ACC112 (cell line): ENCODE data around the gene ABHD13.
A peak's percentile ranks its signal among the peaks of the same experiment; 100 is the strongest.

Experiments
- H2AFZ ChIP-seq: fragments of 200-600 bp; sonication (generic); one replicate; pipeline ENCODE4 v1.6.0; 2017; ENCODE audit warnings: antibody characterized with exemption, low read length; ENCODE audit not compliant: unreplicated experiment
- H3K27ac ChIP-seq: fragments of 200-600 bp; sonication (generic); 2 replicates; pipeline ENCODE4 v1.5.1; 2014; ENCODE audit warnings: low read depth, mild to moderate bottlenecking, antibody characterized with exemption, low read length, moderate library complexity
- H3K27me3 ChIP-seq: fragments of 200-600 bp; sonication (generic); 2 replicates; pipeline ENCODE4 v1.6.1; 2014; ENCODE audit warnings: mild to moderate bottlenecking, antibody characterized with exemption, low read length, moderate library complexity, mixed read lengths; ENCODE audit not compliant: insufficient read depth
- H3K36me3 ChIP-seq: fragments of 200-600 bp; sonication (generic); 2 replicates; pipeline ENCODE4 v1.6.1; 2016; ENCODE audit warnings: mild to moderate bottlenecking, antibody characterized with exemption, low read length, moderate library complexity, mixed read lengths; ENCODE audit not compliant: insufficient read depth
- H3K4me1 ChIP-seq: fragments of 200-600 bp; sonication (generic); one replicate; pipeline ENCODE4 v1.6.1; 2016; ENCODE audit warnings: low read length, mixed read lengths; ENCODE audit not compliant: insufficient read depth, unreplicated experiment, control insufficient read depth
- H3K4me3 ChIP-seq: fragments of 200-600 bp; sonication (generic); 2 replicates; pipeline ENCODE4 v1.5.1; 2014; ENCODE audit warnings: mild to moderate bottlenecking, low read depth, low read length
- H3K79me2 ChIP-seq: fragments of 200-600 bp; sonication (generic); one replicate; pipeline ENCODE4 v1.6.0; 2016; ENCODE audit warnings: low read length; ENCODE audit not compliant: control insufficient read depth, unreplicated experiment, insufficient read depth

The ABHD13 gene

GRCh38 chr13:108218044-108218974 is at the start of gene ABHD13:
Gene ABHD13, plus strand, starts transcription at chr13:108218392. Its CDS starts 10,827 bp downstream, at chr13:108229219.
- H3K36me3 ChIP-seq: no peaks in the 10 kb centered on the region
- H3K27ac ChIP-seq: peak within 1 kb of the TSS; percentile 53; the same call in 1 of the 2 replicates
- H2AFZ ChIP-seq: peak within 1 kb of the TSS; percentile 97
- peak within 1 kb of the TSS; percentile 90 for H3K4me3 ChIP-seq
- H3K79me2 ChIP-seq: peaks cover 57% of the 10 kb centered on the region
- peaks cover 24% of the 10 kb centered on the region for H3K4me1 ChIP-seq
- no peaks in the 10 kb centered on the region for H3K27me3 ChIP-seq

GRCh38 chr13:108168929-108169328 is 49.3 kb upstream of the ABHD13 start:
- Histone ChIP-seq H3K27me3 (peaks cover 20% of the 10 kb centered on the region; the same call in 1 of the 2 replicates), H3K4me1 (no peaks in the 10 kb centered on the region), H3K27ac (no peak overlapping the region), H2AFZ (no peak overlapping the region), H3K36me3 (no peaks in the 10 kb centered on the region), H3K79me2 (no peaks in the 10 kb centered on the region), H3K4me3 (no peak overlapping the region)

GRCh38 chr13:108176685-108177274 is 41.4 kb upstream of the ABHD13 start:
- Histone ChIP-seq H3K4me1 (no peaks in the 10 kb centered on the region), H3K36me3 (no peaks in the 10 kb centered on the region), H3K4me3 (no peak overlapping the region), H3K27me3 (peaks cover 4% of the 10 kb centered on the region; the same call in 1 of the 2 replicates), H3K79me2 (no peaks in the 10 kb centered on the region), H3K27ac (no peak overlapping the region), H2AFZ (no peak overlapping the region)

GRCh38 chr13:108178078-108178477 is 40.1 kb upstream of the ABHD13 start:
- H3K27ac ChIP-seq: no peak overlapping the region
- no peak overlapping the region for H3K4me3 ChIP-seq

GRCh38 chr13:108182652-108183051 is 35.5 kb upstream of the ABHD13 start:
- Histone ChIP-seq H3K27me3 (peaks cover 16% of the 10 kb centered on the region), H3K27ac (no peak overlapping the region), H3K79me2 (no peaks in the 10 kb centered on the region)

More at GRCh38 chr13:108178078-108178477, 40.1 kb upstream of the ABHD13 start:
- H3K4me1 ChIP-seq: no peaks in the 10 kb centered on the region
- no peaks in the 10 kb centered on the region for H3K36me3 ChIP-seq
- peaks cover 3% of the 10 kb centered on the region for H3K27me3 ChIP-seq
- H3K79me2 ChIP-seq: no peaks in the 10 kb centered on the region
- no peak overlapping the region for H2AFZ ChIP-seq

GRCh38 chr13:108185223-108185622 is 33.0 kb upstream of the ABHD13 start:
- Histone ChIP-seq H3K36me3 (no peaks in the 10 kb centered on the region), H3K27ac (no peak overlapping the region), H2AFZ (no peak overlapping the region), H3K27me3 (peaks cover 16% of the 10 kb centered on the region), H3K4me1 (no peaks in the 10 kb centered on the region), H3K79me2 (no peaks in the 10 kb centered on the region), H3K4me3 (no peak overlapping the region)

More at GRCh38 chr13:108182652-108183051, 35.5 kb upstream of the ABHD13 start:
- Histone ChIP-seq H3K4me1 (no peaks in the 10 kb centered on the region), H2AFZ (no peak overlapping the region), H3K4me3 (no peak overlapping the region), H3K36me3 (no peaks in the 10 kb centered on the region)

- Histone ChIP-seq H3K36me3 (no peaks in the 10 kb centered on the region), H3K27me3 (peaks cover 17% of the 10 kb centered on the region), H2AFZ (no peak overlapping the region), H3K27ac (no peak overlapping the region), H3K4me3 (no peak overlapping the region), H3K79me2 (no peaks in the 10 kb centered on the region), H3K4me1 (no peaks in the 10 kb centered on the region)
Measured at GRCh38 chr13:108188260-108188659, 29.9 kb upstream of the ABHD13 start.

- Histone ChIP-seq H3K4me1 (no peaks in the 10 kb centered on the region), H3K27me3 (peaks cover 3% of the 10 kb centered on the region; the same call in 1 of the 2 replicates), H3K36me3 (no peaks in the 10 kb centered on the region), H3K27ac (no peak overlapping the region), H3K4me3 (no peak overlapping the region), H3K79me2 (no peaks in the 10 kb centered on the region), H2AFZ (no peak overlapping the region)
Measured at GRCh38 chr13:108190897-108191296, 27.3 kb upstream of the ABHD13 start.

- no peak overlapping the region for H3K4me3 ChIP-seq
- H3K4me1 ChIP-seq: no peaks in the 10 kb centered on the region
- no peak overlapping the region for H3K27ac ChIP-seq
- H3K36me3 ChIP-seq: no peaks in the 10 kb centered on the region
- no peaks in the 10 kb centered on the region for H3K79me2 ChIP-seq
- peaks cover 9% of the 10 kb centered on the region for H3K27me3 ChIP-seq
- H2AFZ ChIP-seq: no peak overlapping the region
Measured at GRCh38 chr13:108193806-108194205, 24.4 kb upstream of the ABHD13 start.

- Histone ChIP-seq H3K79me2 (no peaks in the 10 kb centered on the region), H2AFZ (no peak overlapping the region), H3K4me3 (no peak overlapping the region), H3K36me3 (no peaks in the 10 kb centered on the region), H3K27ac (no peak overlapping the region), H3K27me3 (peaks cover 10% of the 10 kb centered on the region), H3K4me1 (no peaks in the 10 kb centered on the region)
Measured at GRCh38 chr13:108194435-108194936, 23.7 kb upstream of the ABHD13 start.
